SK-N-SH treated with all-trans-retinoic acid at 6 μM for 48 hours (cell line): Measurements from ENCODE around the gene RND3.

Experiments used
- ATAC-seq: fragments of 200-7000 bp; cut with Tn5 transposase; 3 replicates; pipeline ENCODE4 v1.9.1; 2020; ENCODE audit warnings: mild to moderate bottlenecking, moderate library complexity
- ARNTL ChIP-seq: fragments of 450-650 bp; formaldehyde crosslinking; IDR thresholded peaks from 2 replicates; pipeline ENCODE4 v1.5.0; 2020; ENCODE audit warnings: low read depth, mild to moderate bottlenecking, moderate library complexity, borderline replicate concordance
- BACH2 ChIP-seq: fragments of 250-450 bp; sonication (Bioruptor Pico); IDR thresholded peaks from 2 replicates; pipeline ENCODE4 v1.9.0; 2021; ENCODE audit warnings: mild to moderate bottlenecking, borderline replicate concordance
- CSDC2 ChIP-seq: fragments of 250-450 bp; sonication (Bioruptor Pico); IDR thresholded peaks from 2 replicates; pipeline ENCODE4 v1.5.0; 2020; ENCODE audit warnings: mild to moderate bottlenecking, moderate library complexity
- ESRRG ChIP-seq: fragments of 250-450 bp; sonication (Bioruptor Pico); IDR thresholded peaks from 2 replicates; pipeline ENCODE4 v1.6.1; 2021; ENCODE audit warnings: mild to moderate bottlenecking
- GLIS3 ChIP-seq: fragments of 250-450 bp; sonication (Bioruptor Pico); IDR thresholded peaks from 2 replicates; pipeline ENCODE4 v1.5.0; 2020; ENCODE audit warnings: mild to moderate bottlenecking, moderate library complexity
- ISL1 ChIP-seq: fragments of 250-450 bp; sonication (Bioruptor Pico); IDR thresholded peaks from 2 replicates; pipeline ENCODE4 v2.1.2; 2022; ENCODE audit warnings: mild to moderate bottlenecking, moderate library complexity
- OSR1 ChIP-seq: fragments of 250-450 bp; sonication (Bioruptor Pico); IDR thresholded peaks from 2 replicates; pipeline ENCODE4 v1.8.0; 2022; ENCODE audit warnings: moderate library complexity, mild to moderate bottlenecking, inconsistent platforms
- PPARA ChIP-seq: fragments of 250-450 bp; sonication (Bioruptor Pico); IDR thresholded peaks from 2 replicates; pipeline ENCODE4 v1.5.0; 2020; ENCODE audit warnings: mild to moderate bottlenecking, borderline replicate concordance
- RARB ChIP-seq: fragments of 250-450 bp; sonication (Bioruptor Pico); IDR thresholded peaks from 2 replicates; pipeline ENCODE4 v1.8.0; 2021; ENCODE audit warnings: mild to moderate bottlenecking, moderate library complexity
- SNAI2 ChIP-seq: fragments of 250-450 bp; sonication (Bioruptor Pico); IDR thresholded peaks from 2 replicates; pipeline ENCODE4 v1.5.0; 2020; ENCODE audit warnings: mild to moderate bottlenecking, moderate library complexity
- TCF4 ChIP-seq: fragments of 250-450 bp; sonication (Bioruptor Pico); IDR thresholded peaks from 2 replicates; pipeline ENCODE4 v1.8.0; 2021; ENCODE audit warnings: mild to moderate bottlenecking, moderate library complexity, borderline replicate concordance
- TOX ChIP-seq: fragments of 250-450 bp; sonication (Bioruptor Pico); IDR thresholded peaks from 2 replicates; pipeline ENCODE4 v1.8.0; 2021; ENCODE audit warnings: mild to moderate bottlenecking, moderate library complexity, borderline replicate concordance
- ZC3H10 ChIP-seq: fragments of 250-450 bp; sonication (Bioruptor Pico); IDR thresholded peaks from 2 replicates; pipeline ENCODE4 v1.5.1; 2021; ENCODE audit warnings: mild to moderate bottlenecking, moderate library complexity
- ZFP3 ChIP-seq: fragments of 250-450 bp; sonication (Bioruptor Pico); IDR thresholded peaks from 2 replicates; pipeline ENCODE4 v1.5.0; 2020; ENCODE audit warnings: mild to moderate bottlenecking, moderate library complexity
- ZFP30 ChIP-seq: fragments of 450-650 bp; formaldehyde crosslinking; IDR thresholded peaks from 2 replicates; pipeline ENCODE4 v1.5.0; 2022; ENCODE audit warnings: mild to moderate bottlenecking, moderate library complexity
- ZNF565 ChIP-seq: fragments of 450-650 bp; formaldehyde crosslinking; conservative IDR thresholded peaks from 2 replicates; pipeline ENCODE4 v1.5.0; 2020; ENCODE audit warnings: low read depth, mild to moderate bottlenecking, moderate library complexity
- ZNF70 ChIP-seq: fragments of 450-650 bp; formaldehyde crosslinking; IDR thresholded peaks from 2 replicates; pipeline ENCODE4 v1.5.0; 2020; ENCODE audit warnings: mild to moderate bottlenecking, moderate library complexity
- ZNF8 ChIP-seq: fragments of 450-650 bp; formaldehyde crosslinking; IDR thresholded peaks from 2 replicates; pipeline ENCODE4 v1.5.0; 2020; ENCODE audit warnings: mild to moderate bottlenecking, moderate library complexity
- TF ChIP-seq, protein P1 (sequence below): fragments of 250-450 bp; sonication (Bioruptor Pico); IDR thresholded peaks from 2 replicates; pipeline ENCODE4 v1.5.1; 2020; ENCODE audit warnings: low read depth, mild to moderate bottlenecking, moderate library complexity
- TF ChIP-seq, protein P2 (sequence below): fragments of 250-450 bp; sonication (Bioruptor Pico); IDR thresholded peaks from 2 replicates; pipeline ENCODE4 v1.8.0; 2020; ENCODE audit warnings: mild to moderate bottlenecking, moderate library complexity, borderline replicate concordance
- TF ChIP-seq, protein P3 (sequence below): fragments of 250-450 bp; sonication (Bioruptor Pico); IDR thresholded peaks from 2 replicates; pipeline ENCODE4 v1.8.0; 2021; ENCODE audit warnings: low read depth, mild to moderate bottlenecking, moderate library complexity, borderline replicate concordance

The RND3 gene

DNA sequence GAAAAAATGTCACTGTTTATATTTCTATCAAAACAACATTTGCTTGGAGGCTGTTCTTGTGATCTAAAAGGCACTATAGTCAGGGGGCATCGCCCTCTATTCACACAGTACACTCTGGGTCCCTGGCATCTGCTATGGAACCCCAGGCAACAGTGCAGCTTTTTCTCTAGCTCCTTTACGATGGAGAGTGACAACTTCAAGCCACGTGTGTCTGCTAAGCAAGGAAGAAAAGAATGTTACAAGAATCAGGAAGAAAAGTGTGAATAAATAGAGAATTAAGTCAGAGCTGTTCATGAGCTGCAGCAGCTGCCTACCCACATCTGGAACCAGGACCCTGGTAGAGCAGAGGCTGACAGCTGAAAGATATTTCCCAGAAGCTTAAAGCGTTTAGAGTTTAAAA, 11.2 kb downstream of the RND3 start:
- TF ChIP-seq GLIS3 (no peak), ZNF8 (CRISPR knock-in tag) (no peak), PPARA (CRISPR knock-in tag) (no peak), RARB (no peak), ZC3H10 (CRISPR knock-in tag) (no peak), ZFP3 (CRISPR knock-in tag) (no peak), ZNF565 (no peak), TOX (CRISPR knock-in tag) (no peak), OSR1 (CRISPR knock-in tag) (no peak), ZNF70 (CRISPR knock-in tag) (no peak), ISL1 (CRISPR knock-in tag) (no peak), TCF4 (CRISPR knock-in tag) (no peak), CSDC2 (CRISPR knock-in tag) (no peak)
- TF ChIP-seq, protein P1, sequence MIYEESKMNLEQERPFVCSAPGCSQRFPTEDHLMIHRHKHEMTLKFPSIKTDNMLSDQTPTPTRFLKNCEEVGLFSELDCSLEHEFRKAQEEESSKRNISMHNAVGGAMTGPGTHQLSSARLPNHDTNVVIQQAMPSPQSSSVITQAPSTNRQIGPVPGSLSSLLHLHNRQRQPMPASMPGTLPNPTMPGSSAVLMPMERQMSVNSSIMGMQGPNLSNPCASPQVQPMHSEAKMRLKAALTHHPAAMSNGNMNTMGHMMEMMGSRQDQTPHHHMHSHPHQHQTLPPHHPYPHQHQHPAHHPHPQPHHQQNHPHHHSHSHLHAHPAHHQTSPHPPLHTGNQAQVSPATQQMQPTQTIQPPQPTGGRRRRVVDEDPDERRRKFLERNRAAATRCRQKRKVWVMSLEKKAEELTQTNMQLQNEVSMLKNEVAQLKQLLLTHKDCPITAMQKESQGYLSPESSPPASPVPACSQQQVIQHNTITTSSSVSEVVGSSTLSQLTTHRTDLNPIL (CRISPR knock-in tag) = no peak
- TF ChIP-seq, protein P2, sequence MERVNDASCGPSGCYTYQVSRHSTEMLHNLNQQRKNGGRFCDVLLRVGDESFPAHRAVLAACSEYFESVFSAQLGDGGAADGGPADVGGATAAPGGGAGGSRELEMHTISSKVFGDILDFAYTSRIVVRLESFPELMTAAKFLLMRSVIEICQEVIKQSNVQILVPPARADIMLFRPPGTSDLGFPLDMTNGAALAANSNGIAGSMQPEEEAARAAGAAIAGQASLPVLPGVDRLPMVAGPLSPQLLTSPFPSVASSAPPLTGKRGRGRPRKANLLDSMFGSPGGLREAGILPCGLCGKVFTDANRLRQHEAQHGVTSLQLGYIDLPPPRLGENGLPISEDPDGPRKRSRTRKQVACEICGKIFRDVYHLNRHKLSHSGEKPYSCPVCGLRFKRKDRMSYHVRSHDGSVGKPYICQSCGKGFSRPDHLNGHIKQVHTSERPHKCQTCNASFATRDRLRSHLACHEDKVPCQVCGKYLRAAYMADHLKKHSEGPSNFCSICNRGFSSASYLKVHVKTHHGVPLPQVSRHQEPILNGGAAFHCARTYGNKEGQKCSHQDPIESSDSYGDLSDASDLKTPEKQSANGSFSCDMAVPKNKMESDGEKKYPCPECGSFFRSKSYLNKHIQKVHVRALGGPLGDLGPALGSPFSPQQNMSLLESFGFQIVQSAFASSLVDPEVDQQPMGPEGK (CRISPR knock-in tag) = no peak
- TF ChIP-seq, protein P3, sequence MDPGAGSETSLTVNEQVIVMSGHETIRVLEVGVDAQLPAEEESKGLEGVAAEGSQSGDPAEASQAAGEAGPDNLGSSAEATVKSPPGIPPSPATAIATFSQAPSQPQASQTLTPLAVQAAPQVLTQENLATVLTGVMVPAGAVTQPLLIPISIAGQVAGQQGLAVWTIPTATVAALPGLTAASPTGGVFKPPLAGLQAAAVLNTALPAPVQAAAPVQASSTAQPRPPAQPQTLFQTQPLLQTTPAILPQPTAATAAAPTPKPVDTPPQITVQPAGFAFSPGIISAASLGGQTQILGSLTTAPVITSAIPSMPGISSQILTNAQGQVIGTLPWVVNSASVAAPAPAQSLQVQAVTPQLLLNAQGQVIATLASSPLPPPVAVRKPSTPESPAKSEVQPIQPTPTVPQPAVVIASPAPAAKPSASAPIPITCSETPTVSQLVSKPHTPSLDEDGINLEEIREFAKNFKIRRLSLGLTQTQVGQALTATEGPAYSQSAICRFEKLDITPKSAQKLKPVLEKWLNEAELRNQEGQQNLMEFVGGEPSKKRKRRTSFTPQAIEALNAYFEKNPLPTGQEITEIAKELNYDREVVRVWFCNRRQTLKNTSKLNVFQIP = no peak
- ATAC-seq = no peak

DNA sequence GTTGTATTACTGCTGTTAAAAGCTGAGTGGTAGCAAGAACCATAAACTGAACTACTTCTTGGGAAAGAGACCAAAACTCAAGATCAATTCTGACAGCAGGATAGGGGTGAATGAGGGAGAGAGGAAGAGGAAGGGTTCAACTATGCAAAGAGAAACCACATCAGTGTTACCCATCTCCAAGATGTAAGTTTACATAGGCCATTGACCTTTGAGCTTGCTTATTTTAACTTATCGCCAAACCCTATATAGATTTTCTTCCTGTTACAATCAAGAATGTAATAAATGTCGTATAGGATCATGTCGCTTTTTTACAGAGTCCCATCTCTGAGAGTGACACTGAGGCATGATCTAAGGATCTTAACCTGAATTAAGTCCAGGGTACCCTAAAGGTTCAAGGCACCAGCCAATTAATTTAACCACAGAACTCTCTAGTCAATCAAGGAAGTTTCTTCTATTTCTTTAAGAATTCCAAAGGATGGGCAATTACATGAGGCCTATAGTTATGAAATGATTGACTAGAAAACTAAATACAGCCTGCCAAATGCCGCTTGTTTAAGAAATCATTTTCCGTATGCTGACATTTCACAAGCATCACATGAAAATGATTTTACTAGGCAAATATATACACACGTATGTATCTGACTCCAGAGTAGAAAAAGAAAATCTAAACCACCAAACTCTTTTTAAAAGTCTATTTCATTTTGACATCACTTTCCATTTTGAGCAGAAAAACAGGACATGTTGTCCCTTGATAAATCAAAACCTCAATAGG, 11.8 kb downstream of the RND3 start:
- no peak for TF ChIP-seq ZNF565
- no peak for TF ChIP-seq TOX (CRISPR knock-in tag)
- no peak for TF ChIP-seq ZNF70 (CRISPR knock-in tag)
- TF ChIP-seq, protein P3 = no peak
- ATAC-seq = no peak

DNA sequence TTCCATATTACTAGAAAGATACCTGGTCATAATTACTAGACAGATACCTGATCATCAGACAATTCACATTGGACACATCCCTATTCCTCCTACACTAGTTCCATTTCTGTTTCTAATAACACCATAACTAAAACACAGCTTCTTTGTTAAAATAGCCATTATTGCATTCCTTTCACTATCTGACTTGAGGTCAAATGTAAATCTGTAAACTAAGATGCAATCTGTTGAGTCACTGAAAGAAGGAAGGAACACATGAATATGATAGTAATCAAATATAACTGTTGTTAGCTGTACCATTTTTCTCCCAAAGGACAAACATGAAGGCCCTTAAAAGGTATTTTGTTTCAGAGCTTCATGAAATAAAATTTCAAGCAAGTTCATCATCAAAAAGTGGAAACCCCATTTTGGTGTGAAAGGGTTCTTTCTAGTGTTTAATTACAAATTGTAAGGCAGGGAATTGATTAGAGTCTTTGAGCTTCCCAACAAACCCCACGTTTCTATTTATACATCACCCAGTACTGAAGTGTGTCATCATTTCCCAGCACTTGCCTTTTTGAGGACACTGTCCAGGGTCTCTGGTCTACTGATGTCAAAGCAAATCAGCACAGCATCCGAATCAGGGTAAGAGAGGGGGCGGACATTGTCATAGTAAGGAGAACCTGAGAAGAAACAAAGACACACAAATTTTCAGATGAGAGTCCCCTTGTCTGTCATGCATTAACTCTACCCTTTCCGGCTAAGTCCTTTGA, 13.0 kb downstream of the RND3 start:
- ATAC-seq = no peak; the same call in 2 of the 3 replicates
- TF ChIP-seq SNAI2 (CRISPR knock-in tag) (no peak), GLIS3 (no peak), ARNTL (CRISPR knock-in tag) (no peak), ZFP30 (no peak), PPARA (CRISPR knock-in tag) (no peak)

DNA sequence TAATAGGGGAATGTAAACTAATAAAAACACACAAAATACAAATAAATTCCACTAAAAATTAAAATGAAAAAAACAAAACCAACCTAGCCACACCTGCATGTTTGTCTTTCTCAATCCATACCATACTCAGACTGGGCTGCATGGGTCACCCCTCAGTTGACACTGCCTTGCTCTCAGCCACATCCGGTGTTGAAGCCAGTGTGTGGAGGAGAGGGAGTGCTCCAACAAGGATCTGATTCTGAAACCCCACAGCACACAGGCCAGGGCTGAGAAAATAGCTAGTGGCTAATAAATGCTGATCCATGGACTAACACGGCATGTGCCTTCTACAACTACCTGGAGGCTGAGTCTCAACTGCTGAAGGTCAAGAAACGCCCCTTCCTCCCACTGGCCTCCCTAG, 13.7 kb downstream of the RND3 start:
- ATAC-seq = no peak
- TF ChIP-seq, protein P1 (CRISPR knock-in tag) = no peak
- TF ChIP-seq PPARA (CRISPR knock-in tag) (no peak), ISL1 (CRISPR knock-in tag) (no peak), TCF4 (CRISPR knock-in tag) (no peak), BACH2 (CRISPR knock-in tag) (no peak), RARB (no peak), TOX (CRISPR knock-in tag) (no peak), ARNTL (CRISPR knock-in tag) (no peak), ESRRG (CRISPR knock-in tag) (no peak), ZFP30 (no peak), ZC3H10 (CRISPR knock-in tag) (no peak), GLIS3 (no peak), ZNF70 (CRISPR knock-in tag) (no peak)
- TF ChIP-seq, protein P3 = no peak
